Natural killer cell treated with Interleukin-12 subunit alpha and Interleukin-12 subunit beta and Interleukin-15 and Interleukin-18, amount 100 ng/mL, for 72 hours (primary cell): ENCODE data around the gene PAXIP1. TPM values are rescaled to one million over a fixed set of nuclear protein-coding genes. Genes with fewer than 3 reads are reported as not detected.

Experiments
- ATAC-seq, 2 donors: fragments of 150-1000 bp; cut with Tn5 transposase in 1 of 2; sonication (Bioruptor Pico), chemical (Tn5 transposase) in 1 of 2; 2 replicates each; pipeline ENCODE4 v1.10.0; 2021
- DNase-seq: peaks from one replicate; pipeline ENCODE4 v3.0.0; 2022; ENCODE audit warnings: low spot score
- H3K27ac Mint-ChIP-seq, 2 donors: 1 replicate in 1 of 2; 2 replicates in 1 of 2; pipeline ENCODE4 v1.8.0; 2022; ENCODE audit warnings: mixed read lengths in 2 of 2, mild to moderate bottlenecking in 1 of 2, moderate library complexity in 1 of 2
- H3K27me3 Mint-ChIP-seq, 2 donors: 1 replicate in 1 of 2; 2 replicates in 1 of 2; pipeline ENCODE4 v1.8.0; 2022; ENCODE audit warnings: mixed read lengths in 2 of 2
- H3K36me3 Mint-ChIP-seq: one replicate; pipeline ENCODE4 v1.8.0; 2022; ENCODE audit warnings: mixed read lengths
- H3K4me1 Mint-ChIP-seq, 2 donors: 1 replicate in 1 of 2; 2 replicates in 1 of 2; pipeline ENCODE4 v1.8.0; 2022; ENCODE audit warnings: low read depth in 2 of 2, mixed read lengths in 2 of 2, mild to moderate bottlenecking in 1 of 2
- H3K4me3 Mint-ChIP-seq: one replicate; pipeline ENCODE4 v1.8.0; 2022; ENCODE audit warnings: mixed read lengths
- H3K9me3 Mint-ChIP-seq: 2 replicates; pipeline ENCODE4 v1.8.0; 2022; ENCODE audit warnings: mixed read lengths
- total RNA-seq, 2 donors: library from RNA; stranded (reverse); gene quantifications; one replicate each; pipeline ENCODE4 v1.2.3, GENCODE V29; 2022

The PAXIP1 gene
- total RNA-seq, 2 donors from 2014 or later, result 19.3 to 33.4 TPM

- H3K27me3 Mint-ChIP-seq, result peaks cover 0 to 20% of the 10 kb centered on the region in 2 donors
- no peak overlapping the region for H3K27ac Mint-ChIP-seq
- H3K9me3 Mint-ChIP-seq, result no peaks in the 10 kb centered on the region
- no peak for DNase-seq
- ATAC-seq, result no peak
- no peak overlapping the region for H3K4me3 Mint-ChIP-seq
- peaks cover 0 to 7% of the 10 kb centered on the region in 2 donors for H3K4me1 Mint-ChIP-seq
- no peaks in the 10 kb centered on the region for H3K36me3 Mint-ChIP-seq
These were observed 84.7 kb downstream of the PAXIP1 start for GRCh38 chr7:154918266-154918665.

DNA sequence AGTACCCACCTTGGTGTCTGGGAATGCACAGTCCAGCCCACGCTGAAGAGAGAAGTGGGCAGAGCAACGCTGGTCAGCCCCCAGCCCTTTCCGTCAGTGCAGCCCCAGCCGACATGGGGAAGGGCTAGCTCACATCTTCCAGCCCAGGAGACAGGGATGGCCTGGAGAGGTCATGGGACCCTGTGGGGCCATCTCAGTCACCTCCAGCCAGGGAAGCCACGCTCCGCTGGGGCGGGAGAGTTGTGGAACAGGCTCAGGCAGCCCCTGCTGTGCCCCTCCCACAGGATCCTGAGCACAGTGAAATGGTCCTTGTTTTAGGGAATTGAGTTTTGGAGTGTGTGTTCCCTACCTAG is 85.1 kb downstream of the PAXIP1 start:
- Mint-ChIP-seq H3K9me3 (no peaks in the 10 kb centered on the region), H3K27ac (no peak overlapping the region), H3K4me3 (no peak overlapping the region), H3K4me1 (peaks cover 0 to 7% of the 10 kb centered on the region in 2 donors), H3K36me3 (no peaks in the 10 kb centered on the region), H3K27me3 (peaks cover 0 to 20% of the 10 kb centered on the region in 2 donors)
- DNase-seq (no peak), ATAC-seq (peak in 1 of 2 donors; percentile 7)

GRCh38 chr7:154916856-154917807 is 85.8 kb downstream of the PAXIP1 start:
- ATAC-seq (no peak), DNase-seq (no peak)
- Mint-ChIP-seq H3K27me3 (peaks cover 0 to 22% of the 10 kb centered on the region in 2 donors), H3K4me1 (peaks cover 0 to 7% of the 10 kb centered on the region in 2 donors), H3K36me3 (no peaks in the 10 kb centered on the region), H3K9me3 (no peaks in the 10 kb centered on the region), H3K27ac (no peak overlapping the region), H3K4me3 (no peak overlapping the region)

- H3K27me3 Mint-ChIP-seq, result peaks cover 0 to 24% of the 10 kb centered on the region in 2 donors
- no peak for ATAC-seq
- no peak overlapping the region for H3K27ac Mint-ChIP-seq
These were observed 86.5 kb downstream of the PAXIP1 start for GRCh38 chr7:154916381-154916780.

DNA sequence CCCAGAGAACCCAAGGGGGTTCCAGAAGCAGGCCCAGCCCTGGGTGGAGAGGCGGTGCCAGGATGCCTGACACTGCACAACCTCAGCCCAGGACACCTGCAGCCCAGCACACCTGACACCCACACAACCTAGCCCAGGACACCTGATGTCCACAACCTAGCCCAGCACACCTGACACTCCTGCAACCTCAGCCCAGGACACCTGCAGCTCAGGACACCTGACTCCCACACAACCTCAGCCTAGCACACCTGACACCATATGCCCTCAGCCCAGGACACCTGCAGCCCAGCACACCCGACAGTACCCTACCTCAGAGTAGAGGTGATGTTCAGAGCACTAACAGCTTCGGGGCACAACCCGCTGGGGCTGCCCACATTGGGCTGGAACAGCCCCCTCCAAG is 87.3 kb downstream of the PAXIP1 start:
- no peak for DNase-seq
- ATAC-seq, result no peak
- Mint-ChIP-seq H3K4me3 (no peak overlapping the region), H3K36me3 (no peaks in the 10 kb centered on the region), H3K4me1 (peaks cover 0 to 7% of the 10 kb centered on the region in 2 donors), H3K27ac (no peak overlapping the region), H3K9me3 (peaks cover 4% of the 10 kb centered on the region), H3K27me3 (peaks cover 0 to 25% of the 10 kb centered on the region in 2 donors)

More at GRCh38 chr7:154916381-154916780, 86.5 kb downstream of the PAXIP1 start:
- no peak for DNase-seq
- Mint-ChIP-seq H3K9me3 (peaks cover under 1% of the 10 kb centered on the region), H3K36me3 (no peaks in the 10 kb centered on the region), H3K4me1 (peaks cover 0 to 7% of the 10 kb centered on the region in 2 donors), H3K4me3 (no peak overlapping the region)

DNA sequence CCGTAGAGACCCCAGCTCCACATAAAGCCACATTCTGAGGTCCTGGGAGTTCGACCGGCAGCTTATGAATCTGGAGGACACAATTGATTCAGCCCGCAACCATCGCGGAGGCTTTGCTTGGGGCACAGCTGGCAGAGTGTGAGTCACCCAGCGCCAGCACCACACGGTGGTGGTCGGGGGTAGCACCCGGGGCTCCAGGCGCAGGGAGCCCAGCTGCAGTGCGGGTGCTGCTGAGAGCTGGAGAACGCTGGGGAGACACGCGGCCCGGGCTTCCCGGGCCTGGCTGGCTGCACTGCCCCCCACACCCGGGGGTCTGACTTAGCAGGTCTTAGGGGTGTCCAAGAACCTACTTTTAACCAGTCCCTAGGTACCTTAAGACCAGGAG is 87.9 kb downstream of the PAXIP1 start:
- peaks cover 4% of the 10 kb centered on the region for H3K9me3 Mint-ChIP-seq
- H3K4me1 Mint-ChIP-seq, result peaks cover 0 to 7% of the 10 kb centered on the region in 2 donors
- H3K27ac Mint-ChIP-seq, result no peak overlapping the region
- ATAC-seq (no peak), DNase-seq (no peak)
- H3K36me3 Mint-ChIP-seq, result no peaks in the 10 kb centered on the region
- peaks cover 0 to 23% of the 10 kb centered on the region in 2 donors for H3K27me3 Mint-ChIP-seq
- no peak overlapping the region for H3K4me3 Mint-ChIP-seq

GRCh38 chr7:154914308-154914995 is 88.5 kb downstream of the PAXIP1 start:
- ATAC-seq, result no peak
- Mint-ChIP-seq H3K4me3 (no peak overlapping the region), H3K27ac (no peak overlapping the region), H3K9me3 (peaks cover 4% of the 10 kb centered on the region), H3K4me1 (peaks cover 0 to 7% of the 10 kb centered on the region in 2 donors), H3K27me3 (peaks cover 0 to 23% of the 10 kb centered on the region in 2 donors), H3K36me3 (no peaks in the 10 kb centered on the region)
- DNase-seq, result no peak

GRCh38 chr7:154913638-154914307 is 89.2 kb downstream of the PAXIP1 start:
- H3K36me3 Mint-ChIP-seq, result no peaks in the 10 kb centered on the region
- peak overlapping the region; percentile 58 for H3K4me3 Mint-ChIP-seq

DNA sequence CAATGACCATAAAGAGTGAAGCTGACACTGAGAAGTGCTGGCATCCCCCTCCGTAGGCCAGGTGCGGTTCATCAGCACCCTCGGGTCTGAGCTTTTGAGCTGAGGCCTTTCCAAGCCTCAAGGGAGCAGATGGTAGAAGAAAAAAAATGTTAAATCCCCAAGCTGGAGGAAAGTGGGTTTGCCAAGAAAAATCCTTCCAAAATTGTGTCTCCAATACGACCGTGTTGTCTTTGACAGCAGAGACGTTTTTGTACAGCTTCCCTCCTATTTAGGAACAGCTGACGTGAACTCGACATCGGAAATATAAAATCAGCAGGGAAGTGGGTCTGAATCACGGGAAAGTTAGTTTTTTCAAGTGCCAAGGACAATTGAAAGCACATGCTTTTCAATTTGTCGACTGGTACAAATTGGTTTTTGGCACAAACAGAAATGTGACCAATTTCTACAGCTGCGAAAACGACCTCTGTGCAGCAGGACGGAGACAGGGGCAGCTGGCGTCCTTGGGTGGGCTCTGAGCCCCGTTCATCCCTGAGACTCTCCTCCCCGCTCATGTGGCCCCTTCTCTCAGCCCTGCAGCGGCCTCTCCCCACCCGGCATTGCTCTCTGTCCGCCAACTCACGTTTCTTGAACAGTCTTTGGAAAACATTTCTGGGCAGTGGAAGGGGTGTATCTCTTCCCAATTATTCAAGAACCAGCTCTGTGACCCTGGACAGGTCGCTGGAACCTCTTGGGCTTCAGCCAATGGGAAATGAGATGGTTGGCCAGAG is 89.9 kb downstream of the PAXIP1 start:
- H3K36me3 Mint-ChIP-seq, result no peaks in the 10 kb centered on the region

More at GRCh38 chr7:154913638-154914307, 89.2 kb downstream of the PAXIP1 start:
- peaks cover 0 to 26% of the 10 kb centered on the region in 2 donors for H3K27me3 Mint-ChIP-seq
- peaks cover 4% of the 10 kb centered on the region for H3K9me3 Mint-ChIP-seq
- DNase-seq (peak; percentile 89), ATAC-seq (peak; percentile 85 to 91)
- no peak overlapping the region for H3K27ac Mint-ChIP-seq
- H3K4me1 Mint-ChIP-seq, result peaks cover 0 to 7% of the 10 kb centered on the region in 2 donors

GRCh38 chr7:154911862-154912455 is 91.0 kb downstream of the PAXIP1 start:
- peaks cover 0 to 22% of the 10 kb centered on the region in 2 donors for H3K27me3 Mint-ChIP-seq
- H3K36me3 Mint-ChIP-seq, result no peaks in the 10 kb centered on the region
- H3K27ac Mint-ChIP-seq, result no peak overlapping the region
- DNase-seq (no peak), ATAC-seq (no peak)
- H3K4me1 Mint-ChIP-seq, result peaks cover 0 to 7% of the 10 kb centered on the region in 2 donors
- H3K9me3 Mint-ChIP-seq, result peaks cover 4% of the 10 kb centered on the region
- no peak overlapping the region for H3K4me3 Mint-ChIP-seq

More for the DNA sequence above, 89.9 kb downstream of the PAXIP1 start:
- Mint-ChIP-seq H3K27me3 (peaks cover 0 to 23% of the 10 kb centered on the region in 2 donors), H3K4me3 (no peak overlapping the region), H3K27ac (no peak overlapping the region), H3K4me1 (peaks cover 0 to 7% of the 10 kb centered on the region in 2 donors), H3K9me3 (peaks cover 4% of the 10 kb centered on the region)
- DNase-seq (no peak), ATAC-seq (no peak)

DNA sequence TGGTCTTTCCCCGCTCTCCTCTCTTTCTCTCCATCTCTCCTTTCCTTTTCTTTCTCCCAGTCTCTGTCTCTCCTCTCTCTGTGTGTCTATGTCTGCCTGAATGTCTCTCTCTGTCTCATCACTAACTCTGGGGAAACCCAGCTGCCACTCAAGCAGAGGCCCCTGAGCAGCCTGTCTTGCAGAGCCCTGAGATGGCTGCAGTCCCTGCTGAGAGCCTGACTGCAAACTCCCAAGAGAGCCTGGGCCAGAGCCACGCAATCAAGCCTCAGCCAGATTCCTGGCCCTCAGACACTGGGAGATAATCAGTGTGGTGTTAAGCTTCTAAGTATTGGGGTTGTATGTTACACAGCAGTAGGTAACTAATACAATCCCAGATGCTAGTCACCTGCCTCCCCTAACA is 91.5 kb downstream of the PAXIP1 start:
- DNase-seq (no peak), ATAC-seq (no peak)
- Mint-ChIP-seq H3K27ac (no peak overlapping the region), H3K9me3 (peaks cover 4% of the 10 kb centered on the region), H3K4me3 (no peak overlapping the region), H3K36me3 (no peaks in the 10 kb centered on the region), H3K27me3 (peaks cover 0 to 20% of the 10 kb centered on the region in 2 donors), H3K4me1 (peaks cover 0 to 7% of the 10 kb centered on the region in 2 donors)

DNA sequence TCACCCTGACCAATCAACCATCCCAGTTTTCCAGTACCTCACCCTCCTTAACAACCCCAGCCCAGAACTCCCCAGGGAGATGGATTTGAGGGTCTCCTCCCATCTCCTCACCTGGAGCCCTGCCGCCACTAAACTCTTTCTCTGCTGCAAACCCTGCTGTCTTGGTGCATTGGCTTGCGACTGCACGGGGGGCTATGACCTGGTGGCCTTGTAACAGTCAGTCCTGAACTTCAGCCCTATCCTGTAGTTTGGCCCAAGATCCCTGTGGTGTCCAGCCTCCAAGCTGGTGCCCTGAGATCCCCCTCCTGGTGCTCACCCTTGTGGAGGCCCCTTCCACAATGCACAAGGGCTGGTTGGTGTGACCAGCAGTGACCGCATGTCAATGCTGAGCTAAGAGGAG is 91.9 kb downstream of the PAXIP1 start:
- ATAC-seq (no peak), DNase-seq (no peak)
- peaks cover 0 to 7% of the 10 kb centered on the region in 2 donors for H3K4me1 Mint-ChIP-seq
- H3K27ac Mint-ChIP-seq, result no peak overlapping the region
- H3K36me3 Mint-ChIP-seq, result no peaks in the 10 kb centered on the region
- no peak overlapping the region for H3K4me3 Mint-ChIP-seq
- H3K9me3 Mint-ChIP-seq, result peaks cover 4% of the 10 kb centered on the region
- H3K27me3 Mint-ChIP-seq, result peaks cover 0 to 18% of the 10 kb centered on the region in 2 donors
